ENCODE measurements around the gene PTPN23.
"Not testable (repeated sequence)": the region's sequence is repeated elsewhere in the genome, so short reads cannot be mapped to it uniquely, and the experiment has no call there.

The PTPN23 gene

GRCh38 chr3:47456984-47457383 is 76.2 kb downstream of the PTPN23 start:
- DNase-seq: peak; percentile 1

- not testable (repeated sequence) for DNase-seq
Observed at GRCh38 chr3:47459534-47460085, 78.8 kb downstream of the PTPN23 start.
